ENCODE measurements around the gene PEPD. TPM values are rescaled to one million over a fixed set of nuclear protein-coding genes. Genes with fewer than 3 reads are reported as not detected.

The PEPD gene
- polyA plus RNA-seq, 3 donors, result 61.5 to 218 (median 171) TPM

- H3K79me2 ChIP-seq (ENCODE audit: insufficient read depth, low read length), result no peaks in the 10 kb centered on the region
- H3K4me1 ChIP-seq (ENCODE audit: control insufficient read depth in 1 of 2, insufficient read depth in 2 of 2, low read length in 2 of 2), result peaks cover 46 to 56% of the 10 kb centered on the region in 2 donors
- Mint-ChIP-seq H3K4me3 (no peak overlapping the region), H3K27me3 (ENCODE audit: low read depth in 3 of 3) (peaks cover 0 to 7% (median 0%) of the 10 kb centered on the region in 3 donors), H3K36me3 (peaks cover 9% of the 10 kb centered on the region in 2 donors), H3K9me3 (no peaks in the 10 kb centered on the region), H3K27ac (no peak overlapping the region), H3K4me1 (peaks cover 49% of the 10 kb centered on the region)
- 80% methylated on average over 18 of the region's 18 CpGs for WGBS (ENCODE audit: insufficient coverage)
- H2AFZ ChIP-seq (ENCODE audit: insufficient read depth, low read depth, low read length, poor library complexity, severe bottlenecking), result no peak overlapping the region
- intact Hi-C loops (cut with micrococcal nuclease), result loop anchor here (10.0 kb wide), 2 partner anchors 98 to 258 kb away; partner anchors contain the start of gene CEBPA (in 2 of the 2)
- no peaks in the 10 kb centered on the region for H3K9me3 ChIP-seq (replicated peaks in 1 of 2; ENCODE audit: control insufficient read depth in 1 of 2, insufficient read depth in 1 of 2, low read length in 2 of 2)
- DNase-seq, result no peak
- H3K27me3 ChIP-seq (ENCODE audit: control insufficient read depth in 2 of 2, insufficient read depth in 2 of 2, low read length in 2 of 2), result no peaks in the 10 kb centered on the region
- peak overlapping the region; percentile 0 for H3K9ac ChIP-seq (ENCODE audit: insufficient read depth, low read length, poor library complexity, severe bottlenecking)
- H3K4me3 ChIP-seq (replicated peaks in 1 of 3; ENCODE audit: low read depth in 2 of 3, low read length in 3 of 3), result no peak overlapping the region
- no peaks in the 10 kb centered on the region for H3K36me3 ChIP-seq (replicated peaks in 1 of 2; ENCODE audit: control insufficient read depth in 1 of 2, insufficient read depth in 2 of 2, low read length in 2 of 2)
- no peak overlapping the region for H3K4me2 ChIP-seq (replicated peaks; ENCODE audit: extremely low read depth, low read length, poor library complexity, severe bottlenecking)
- no peak overlapping the region for H3K27ac ChIP-seq (ENCODE audit: low read depth in 1 of 2, low read length in 2 of 2)
- H4K20me1 ChIP-seq (ENCODE audit: insufficient read depth, low read length), result no peaks in the 10 kb centered on the region
- TF ChIP-seq CTCF (IDR thresholded peaks at IDR 0.05), result peak; percentile 10
Observed at GRCh38 chr19:33402421-33403220, 119.0 kb downstream of the PEPD start.

GRCh38 chr19:33401683-33402420 is 119.7 kb downstream of the PEPD start:
- WGBS (ENCODE audit: insufficient coverage), result 95% methylated on average over 19 of the region's 30 CpGs
- Histone ChIP-seq H3K27ac (ENCODE audit: low read depth in 1 of 2, low read length in 2 of 2) (no peak overlapping the region), H2AFZ (ENCODE audit: insufficient read depth, low read depth, low read length, poor library complexity, severe bottlenecking) (no peak overlapping the region), H3K27me3 (ENCODE audit: control insufficient read depth in 2 of 2, insufficient read depth in 2 of 2, low read length in 2 of 2) (no peaks in the 10 kb centered on the region), H3K36me3 (replicated peaks in 1 of 2; ENCODE audit: control insufficient read depth in 1 of 2, insufficient read depth in 2 of 2, low read length in 2 of 2) (no peaks in the 10 kb centered on the region), H3K4me2 (replicated peaks; ENCODE audit: extremely low read depth, low read length, poor library complexity, severe bottlenecking) (no peak overlapping the region), H3K9me3 (replicated peaks in 1 of 2; ENCODE audit: control insufficient read depth in 1 of 2, insufficient read depth in 1 of 2, low read length in 2 of 2) (no peaks in the 10 kb centered on the region), H3K4me3 (replicated peaks in 1 of 3; ENCODE audit: low read depth in 2 of 3, low read length in 3 of 3) (no peak overlapping the region), H3K4me1 (ENCODE audit: control insufficient read depth in 1 of 2, insufficient read depth in 2 of 2, low read length in 2 of 2) (peaks cover 46 to 49% of the 10 kb centered on the region in 2 donors), H3K79me2 (ENCODE audit: insufficient read depth, low read length) (no peaks in the 10 kb centered on the region), H4K20me1 (ENCODE audit: insufficient read depth, low read length) (no peaks in the 10 kb centered on the region), H3K9ac (ENCODE audit: insufficient read depth, low read length, poor library complexity, severe bottlenecking) (no peak overlapping the region)
- H3K4me3 Mint-ChIP-seq, result no peak overlapping the region
- no peaks in the 10 kb centered on the region for H3K9me3 Mint-ChIP-seq
- intact Hi-C loops (cut with micrococcal nuclease), result loop anchor here (10.0 kb wide), 2 partner anchors 97 to 257 kb away; partner anchors contain the start of gene CEBPA (in 2 of the 2)
- H3K4me1 Mint-ChIP-seq, result peaks cover 47% of the 10 kb centered on the region
- H3K36me3 Mint-ChIP-seq, result peaks cover 9% of the 10 kb centered on the region in 2 donors
- TF ChIP-seq CTCF (IDR thresholded peaks at IDR 0.05), result no peak
- no peak for DNase-seq
- no peak overlapping the region for H3K27ac Mint-ChIP-seq
- peaks cover 0 to 7% (median 0%) of the 10 kb centered on the region in 3 donors for H3K27me3 Mint-ChIP-seq (ENCODE audit: low read depth in 3 of 3)
